Right lobe of liver (tissue), 6 donors: ENCODE results near the gene PSME3IP1. TPM values are rescaled to one million over a fixed set of nuclear protein-coding genes. Genes with fewer than 3 reads are reported as not detected.
"Not testable (repeated sequence)": the region's sequence is repeated elsewhere in the genome, so short reads cannot be mapped to it uniquely, and the experiment has no call there.

Experiments
- ATAC-seq, 4 donors: fragments of 200-7000 bp; cut with Tn5 transposase; one replicate each; pipeline ENCODE4 v1.9.1; 2020; ENCODE audit warnings: mild to moderate bottlenecking in 4 of 4, moderate library complexity in 4 of 4
- DNase-seq, 3 donors: peaks; one replicate each; pipeline ENCODE4 v3.0.0-alpha.2; 2020
- H3K27ac ChIP-seq, 3 donors: fragments of 200-600 bp; one replicate each; pipeline ENCODE4 v1.8.0; 2022
- H3K27me3 ChIP-seq, 2 donors: fragments of 200-600 bp; one replicate each; pipeline ENCODE4 v1.8.0; 2022
- H3K36me3 ChIP-seq, 4 donors: fragments of 200-600 bp; sonication (generic) in 1 of 4; one replicate each; pipeline versions ENCODE4 v1.5.1 to v1.8.0; 2017 to 2022; ENCODE audit warnings: control low read depth in 1 of 4
- H3K4me1 ChIP-seq, 4 donors: fragments of 200-600 bp; sonication (generic) in 1 of 4; one replicate each; pipeline versions ENCODE4 v1.5.1 to v1.8.0; 2017 to 2022; ENCODE audit warnings: control low read depth in 1 of 4
- H3K4me3 ChIP-seq, 3 donors: fragments of 200-600 bp; one replicate each; pipeline ENCODE4 v1.8.0; 2022
- H3K9me3 ChIP-seq, 4 donors: fragments of 200-600 bp; sonication (generic) in 1 of 4; one replicate each; pipeline versions ENCODE4 v1.5.1 to v1.8.0; 2017 to 2022; ENCODE audit warnings: control low read depth in 1 of 4
- POLR2A ChIP-seq: fragments of 450-650 bp; IDR thresholded peaks from one replicate; pipeline ENCODE4 v1.6.1; 2017; ENCODE audit warnings: antibody characterized with exemption, mild to moderate bottlenecking
- WGBS: methylation state at CpG from one replicate; pipeline ENCODE4 v1.1.6; 2018; ENCODE audit warnings: low coverage, low lambda C conversion rate; ENCODE audit not compliant: insufficient coverage; ENCODE audit errors: missing lambda C conversion rate; 5-methylcytosine and 5-hydroxymethylcytosine counted together
- intact Hi-C, 2 donors: fragments of 100-400 bp; cut with DNase I; formaldehyde crosslinking; loops; one replicate each; pipeline versions ENCODE4 v1.11.2 to v1.14.1; 2022
- total RNA-seq, 6 experiments: library from RNA; depleted of rRNA in 2 of 6; stranded (reverse); fragments of >200 nt in 2 of 6; fragmentation: NEBNext Ultra II Directional in 3 of 6; extraction: Animal tissue kit (Norgen Biotek cat#: 25700) in 3 of 6; gene quantifications; one replicate each; pipeline versions ENCODE4 v1.1.0 to v1.2.4, GENCODE V29; 2016 to 2023
- TF ChIP-seq, protein P1 (sequence below), 4 donors: fragments of 200-600 bp in 3 of 4; fragments of 450-650 bp in 1 of 4; IDR thresholded peaks; one replicate each; pipeline versions ENCODE4 v1.5.1 to v1.8.0; 2016 to 2022; ENCODE audit warnings: antibody characterized with exemption in 4 of 4, mild to moderate bottlenecking in 2 of 4
- donor health status: DM: no; HTN: yes; CAD: no.
- donor health status: DM: no; HTN: no; CAD: no.
- donor health status: DM: no; HTN: no; CAD: no.
- donor health status: DM: no; HTN: yes; CAD: no.
- donor health status: DM: no; HTN: yes; CAD: no.

PSME3IP1 gene
- total RNA-seq, 6 experiments from 2014 or later, result 26.2 to 61.8 (median 34.5) TPM

DNA sequence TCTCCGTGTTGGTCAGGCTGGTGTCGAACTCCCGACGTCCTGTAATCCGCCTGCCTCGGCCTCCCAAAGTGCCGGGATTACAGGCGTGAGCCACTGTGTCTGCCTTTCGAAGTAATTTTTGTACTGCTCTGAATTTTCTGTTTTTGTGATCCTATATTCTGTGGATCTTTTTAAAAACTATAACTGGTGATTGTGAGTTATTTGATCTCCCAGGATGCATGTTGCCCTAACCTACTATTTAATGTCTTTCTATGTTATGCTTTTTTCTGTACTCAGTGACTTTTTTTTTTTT is 2.8 kb upstream of the PSME3IP1 start:
- intact Hi-C loops, result no loop called here
- ATAC-seq, result no peak
- Histone ChIP-seq H3K4me3 (no peak overlapping the region), H3K36me3 (no peaks in the 10 kb centered on the region), H3K9me3 (no peaks in the 10 kb centered on the region), H3K4me1 (peaks cover 0 to 37% (median 3%) of the 10 kb centered on the region in 4 donors), H3K27me3 (no peaks in the 10 kb centered on the region), H3K27ac (no peak overlapping the region)
- DNase-seq, result no peak
- no peak for TF ChIP-seq POLR2A
- TF ChIP-seq, protein P1, sequence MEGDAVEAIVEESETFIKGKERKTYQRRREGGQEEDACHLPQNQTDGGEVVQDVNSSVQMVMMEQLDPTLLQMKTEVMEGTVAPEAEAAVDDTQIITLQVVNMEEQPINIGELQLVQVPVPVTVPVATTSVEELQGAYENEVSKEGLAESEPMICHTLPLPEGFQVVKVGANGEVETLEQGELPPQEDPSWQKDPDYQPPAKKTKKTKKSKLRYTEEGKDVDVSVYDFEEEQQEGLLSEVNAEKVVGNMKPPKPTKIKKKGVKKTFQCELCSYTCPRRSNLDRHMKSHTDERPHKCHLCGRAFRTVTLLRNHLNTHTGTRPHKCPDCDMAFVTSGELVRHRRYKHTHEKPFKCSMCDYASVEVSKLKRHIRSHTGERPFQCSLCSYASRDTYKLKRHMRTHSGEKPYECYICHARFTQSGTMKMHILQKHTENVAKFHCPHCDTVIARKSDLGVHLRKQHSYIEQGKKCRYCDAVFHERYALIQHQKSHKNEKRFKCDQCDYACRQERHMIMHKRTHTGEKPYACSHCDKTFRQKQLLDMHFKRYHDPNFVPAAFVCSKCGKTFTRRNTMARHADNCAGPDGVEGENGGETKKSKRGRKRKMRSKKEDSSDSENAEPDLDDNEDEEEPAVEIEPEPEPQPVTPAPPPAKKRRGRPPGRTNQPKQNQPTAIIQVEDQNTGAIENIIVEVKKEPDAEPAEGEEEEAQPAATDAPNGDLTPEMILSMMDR (IDR thresholded peaks at IDR 0.05), result no peak
- 100% methylated on average over 6 of the region's 9 CpGs for WGBS

DNA sequence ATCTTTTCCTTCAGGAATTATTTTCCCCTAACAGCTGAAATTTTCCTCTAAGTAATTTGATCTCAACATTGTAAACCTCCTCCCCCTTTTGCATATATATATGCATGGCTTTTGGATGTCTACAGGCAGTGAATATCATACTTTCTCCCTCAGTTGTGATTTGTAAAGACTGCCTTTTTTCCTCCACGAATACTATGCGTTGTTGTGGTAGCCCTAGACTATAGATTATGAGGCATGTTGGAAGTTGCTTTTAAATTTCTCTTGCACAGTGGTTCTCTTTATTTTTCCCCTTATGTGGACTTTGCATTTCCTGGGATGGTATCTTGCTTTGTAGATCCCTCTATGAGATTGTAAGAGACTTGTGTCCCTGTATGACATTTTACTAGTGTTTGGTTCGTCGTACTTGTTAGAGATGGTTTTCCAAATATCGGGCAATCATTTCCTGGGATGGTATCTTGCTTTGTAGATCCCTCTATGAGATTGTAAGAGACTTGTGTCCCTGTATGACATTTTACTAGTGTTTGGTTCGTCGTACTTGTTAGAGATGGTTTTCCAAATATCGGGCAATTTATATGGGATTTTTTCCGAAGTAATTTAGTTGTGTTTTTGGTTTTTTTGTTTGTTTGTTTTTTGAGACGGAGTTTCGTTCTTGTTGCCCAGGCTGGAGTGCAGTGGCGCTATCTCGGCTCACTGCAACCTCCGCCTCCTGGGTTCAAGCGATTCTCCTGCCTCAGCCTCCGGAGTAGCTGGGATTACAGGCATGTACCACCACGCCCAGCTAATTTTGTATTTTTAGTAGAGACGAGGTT is 2.3 kb upstream of the PSME3IP1 start:
- H3K36me3 ChIP-seq, H3K9me3 ChIP-seq, DNase-seq, intact Hi-C loops, H3K27me3 ChIP-seq, ATAC-seq: not testable (repeated sequence)
- peak overlapping the region in 2 of 3 donors; percentile 91 to 94 for H3K4me3 ChIP-seq
- peak overlapping the region in 1 of 3 donors; percentile 88 for H3K27ac ChIP-seq
- H3K4me1 ChIP-seq, result peaks cover 0 to 35% (median 3%) of the 10 kb centered on the region in 4 donors
- WGBS, result 62% methylated on average over 13 of the region's 18 CpGs

DNA sequence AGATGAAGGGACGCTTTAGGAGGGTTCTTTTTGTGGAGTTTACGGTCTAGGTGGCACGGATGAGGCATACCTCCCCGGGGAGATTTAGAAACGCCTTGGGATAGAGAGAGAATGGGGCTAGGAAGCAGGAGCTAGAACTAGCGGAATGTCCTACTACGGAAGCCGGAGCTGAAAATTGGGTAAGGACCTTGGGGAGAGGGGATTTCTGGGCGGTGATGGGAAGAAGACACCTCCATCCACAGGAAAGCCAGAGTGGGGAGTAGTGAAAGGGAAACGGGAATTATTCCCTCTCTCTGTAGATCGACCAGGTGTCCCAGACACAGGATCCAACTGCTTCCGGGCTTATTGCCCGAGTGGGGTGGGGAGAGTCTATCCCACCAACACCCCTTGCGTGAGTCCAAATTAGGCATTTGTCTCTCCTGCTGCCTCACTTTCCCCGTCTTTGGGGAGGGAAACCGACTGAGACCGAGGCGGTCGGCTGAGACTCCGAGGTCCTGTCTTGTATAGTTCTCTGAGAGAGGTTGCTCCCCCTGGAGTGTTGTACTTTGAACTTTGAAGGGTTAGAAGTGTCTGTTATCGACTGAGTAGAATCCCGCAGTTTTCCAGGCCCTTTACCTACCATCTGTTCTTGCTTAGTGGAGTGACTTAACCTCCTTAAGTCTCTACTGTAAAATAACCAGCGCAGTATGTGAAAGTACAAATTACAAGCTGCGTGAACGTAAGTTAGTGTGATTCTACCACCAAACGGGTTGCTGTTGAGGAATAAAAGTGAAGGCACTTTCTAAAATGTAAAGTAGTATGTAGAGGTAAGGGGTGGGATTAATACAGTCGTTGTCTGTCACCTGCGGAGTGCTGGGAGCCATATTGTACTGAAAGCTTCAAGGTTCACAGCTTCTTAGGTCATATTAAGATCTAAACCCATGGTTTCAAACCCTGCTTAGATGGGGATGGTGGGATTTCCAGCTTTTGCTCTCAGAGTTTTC is 1.3 kb upstream of the PSME3IP1 start:
- no peak for TF ChIP-seq POLR2A
- intact Hi-C loops, result no loop called here
- Histone ChIP-seq H3K9me3 (no peaks in the 10 kb centered on the region), H3K4me1 (peaks cover 0 to 32% (median 3%) of the 10 kb centered on the region in 4 donors), H3K36me3 (no peaks in the 10 kb centered on the region), H3K4me3 (peak overlapping the region; percentile 91 to 94 (median 91)), H3K27me3 (no peaks in the 10 kb centered on the region), H3K27ac (peak overlapping the region; percentile 84 to 90 (median 88))
- peak; percentile 2 to 31 (median 23) for ATAC-seq
- whole genome bisulfite sequencing, result under 1% methylated on average over 22 of the region's 28 CpGs
- peak in 2 of 3 donors; percentile 28 to 56 for DNase-seq

DNA sequence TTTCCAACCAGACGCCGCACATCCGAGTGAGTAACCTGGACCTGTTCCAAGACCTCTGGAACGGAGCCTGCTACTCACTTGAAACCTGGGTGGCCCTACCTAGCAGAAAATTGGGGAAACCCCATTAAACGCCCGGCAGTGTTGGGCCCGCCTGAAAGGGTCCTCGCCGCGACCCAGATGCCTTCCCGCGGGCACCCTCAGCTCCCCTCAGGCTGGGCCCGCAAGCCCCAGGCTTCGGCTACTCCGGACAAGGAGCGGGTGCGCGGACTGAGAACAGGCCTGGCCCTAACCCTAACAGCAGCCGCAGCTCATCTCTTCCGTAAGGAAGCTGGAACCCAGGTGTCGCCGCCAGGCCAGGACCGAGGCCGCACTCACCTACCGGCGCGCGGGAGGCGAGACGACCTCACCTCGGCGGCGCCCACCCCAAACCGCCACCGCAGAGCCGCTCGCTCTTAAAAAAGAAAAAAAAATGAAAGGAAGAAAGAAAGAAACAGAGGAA is 344 bp downstream of the PSME3IP1 start:
- intact Hi-C loops, result no loop called here
- under 1% methylated on average over 26 of the region's 37 CpGs for WGBS
- no peaks in the 10 kb centered on the region for H3K27me3 ChIP-seq
- TF ChIP-seq POLR2A, result no peak
- TF ChIP-seq, protein P1 (IDR thresholded peaks at IDR 0.05), result no peak
- DNase-seq (peak; percentile 62 to 70 (median 65)), ATAC-seq (peak; percentile 22 to 38 (median 30))
- H3K36me3 ChIP-seq, result no peaks in the 10 kb centered on the region
- H3K4me1 ChIP-seq, result peaks cover 0 to 23% (median 0%) of the 10 kb centered on the region in 4 donors
- H3K9me3 ChIP-seq, result no peaks in the 10 kb centered on the region
- peak overlapping the region; percentile 91 to 94 (median 91) for H3K4me3 ChIP-seq
- H3K27ac ChIP-seq, result peak overlapping the region; percentile 79 to 91 (median 90)

DNA sequence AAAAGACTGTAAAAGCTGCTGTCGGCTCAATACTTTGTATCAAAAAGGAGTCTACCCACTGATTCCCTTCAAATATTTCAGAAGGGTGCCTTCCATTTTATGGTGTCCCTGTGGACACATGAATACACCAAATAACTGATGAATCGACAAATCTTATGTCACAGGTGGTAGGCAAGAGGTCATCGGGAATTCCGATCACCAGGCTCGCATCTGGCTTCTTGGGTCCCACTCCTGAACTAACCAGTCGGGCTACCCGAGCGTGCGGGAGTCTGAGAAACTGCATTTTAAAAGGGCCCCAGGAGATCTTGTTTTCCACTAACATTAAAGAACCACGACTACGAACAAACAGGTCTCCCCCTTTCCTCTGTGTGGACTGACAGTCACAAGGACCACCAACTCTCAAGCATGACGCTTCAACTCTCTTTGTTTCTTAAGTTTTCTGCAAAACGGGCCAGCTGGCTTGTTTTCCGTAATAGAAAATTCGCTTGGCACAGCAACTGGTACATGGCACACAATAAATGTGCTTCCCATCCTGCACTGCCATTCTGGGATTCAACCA is 873 bp downstream of the PSME3IP1 start:
- H3K36me3 ChIP-seq, result no peaks in the 10 kb centered on the region
- intact Hi-C loops, result no loop called here
- H3K27ac ChIP-seq, result peak overlapping the region; percentile 79 to 91 (median 90)
- ATAC-seq, result no peak
- peak overlapping the region; percentile 91 to 94 (median 91) for H3K4me3 ChIP-seq
- 23% methylated on average over 13 of the region's 15 CpGs for WGBS
- TF ChIP-seq POLR2A, result no peak
- TF ChIP-seq, protein P1 (IDR thresholded peaks at IDR 0.05), result no peak
- peaks cover 0 to 18% (median 0%) of the 10 kb centered on the region in 4 donors for H3K4me1 ChIP-seq
- DNase-seq, result no peak
- H3K9me3 ChIP-seq, result no peaks in the 10 kb centered on the region
- H3K27me3 ChIP-seq, result no peaks in the 10 kb centered on the region
